SK-N-SH (cell line): Measurements from ENCODE around the gene TTC39A. TPM values are rescaled to one million over a fixed set of nuclear protein-coding genes. Genes with fewer than 3 reads are reported as not detected.

ENCODE experiments used
- CTCF ChIA-PET: fragments of 300-600, 350-600 bp; formaldehyde crosslinking; extraction: SDS; loops from one replicate; lab custom pipeline; 2021; lab: Yijun Ruan, JAX
- POLR2A ChIA-PET: fragments of 350-600 bp; sonication (Branson Sonifier 250); formaldehyde crosslinking; extraction: SDS; loops from one replicate; lab custom pipeline; 2020; ENCODE audit warnings: antibody characterized with exemption, inconsistent platforms; lab: Yijun Ruan, JAX
- DNase-seq: peaks from one replicate; pipeline ENCODE4 v3.0.0; 2012
- H2AFZ ChIP-seq: fragments of 200-600 bp; sonication (generic); 2 replicates; pipeline ENCODE4 v1.8.1; 2016; ENCODE audit warnings: antibody characterized with exemption, mild to moderate bottlenecking, low read depth
- H3F3A ChIP-seq: fragments of 200-600 bp; sonication (generic); replicated peaks from 2 replicates; pipeline ENCODE3; 2016; ENCODE audit warnings: antibody characterized with exemption, mild to moderate bottlenecking; ENCODE audit not compliant: insufficient read depth
- H3K27ac ChIP-seq, 2 experiments: fragments of 200-500 bp in 1 of 2; fragments of 200-600 bp in 1 of 2; sonication (Bioruptor generic) in 1 of 2; sonication (generic), shearing (Covaris generic) in 1 of 2; 2 replicates each; pipeline versions ENCODE4 v1.5.1 to v1.6.1; 2014 to 2016; ENCODE audit warnings: low read depth in 2 of 2, inconsistent platforms in 1 of 2, low read length in 1 of 2, mild to moderate bottlenecking in 1 of 2, mixed read lengths in 1 of 2
- H3K27me3 ChIP-seq: fragments of 200-600 bp; sonication (generic), shearing (Covaris generic); 2 replicates; pipeline ENCODE4 v1.6.1; 2016; ENCODE audit warnings: mixed run types; ENCODE audit not compliant: insufficient read depth
- H3K36me3 ChIP-seq, 2 experiments: fragments of 200-500 bp in 1 of 2; fragments of 200-600 bp in 1 of 2; sonication (Bioruptor generic) in 1 of 2; sonication (generic) in 1 of 2; replicated peaks in 1 of 2; 2 replicates each; pipeline versions ENCODE3 to v1.5.1; 2014 to 2016; ENCODE audit warnings: low read length in 1 of 2, mild to moderate bottlenecking in 1 of 2; ENCODE audit not compliant: insufficient read depth in 2 of 2, control insufficient read depth in 1 of 2
- H3K4me1 ChIP-seq, 2 experiments: fragments of 200-500 bp in 1 of 2; fragments of 200-600 bp in 1 of 2; sonication (Bioruptor generic) in 1 of 2; sonication (generic), shearing (Covaris generic) in 1 of 2; 2 replicates each; pipeline versions ENCODE4 v1.5.1 to v1.6.1; 2014 to 2016; ENCODE audit warnings: low read depth in 1 of 2, low read length in 1 of 2, mixed run types in 1 of 2; ENCODE audit not compliant: insufficient read depth in 2 of 2, control insufficient read depth in 1 of 2
- H3K4me2 ChIP-seq: fragments of 200-600 bp; sonication (generic), shearing (Covaris generic); 2 replicates; pipeline ENCODE4 v1.6.1; 2017; ENCODE audit warnings: mixed run types
- H3K4me3 ChIP-seq, 2 experiments: fragments of 200-500 bp in 1 of 2; fragments of 200-600 bp in 1 of 2; sonication (Bioruptor generic) in 1 of 2; sonication (generic), shearing (Covaris generic) in 1 of 2; 2 replicates each; pipeline versions ENCODE4 v1.5.1 to v1.8.1; 2014 to 2016; ENCODE audit warnings: low read depth in 2 of 2, inconsistent platforms in 1 of 2, low read length in 1 of 2, mild to moderate bottlenecking in 1 of 2, mixed read lengths in 1 of 2, moderate library complexity in 1 of 2
- H3K79me2 ChIP-seq: fragments of 200-600 bp; sonication (generic); 2 replicates; pipeline ENCODE4 v1.8.1; 2017; ENCODE audit warnings: mild to moderate bottlenecking; ENCODE audit not compliant: insufficient read depth
- H3K9ac ChIP-seq: fragments of 200-600 bp; sonication (generic); 2 replicates; pipeline ENCODE4 v1.6.1; 2017; ENCODE audit warnings: mixed run types
- H3K9me2 ChIP-seq: fragments of 200-600 bp; sonication (generic); 2 replicates; pipeline ENCODE4 v1.6.1; 2017; ENCODE audit warnings: mixed run types
- H3K9me3 ChIP-seq: fragments of 200-600 bp; sonication (generic); 2 replicates; pipeline ENCODE4 v1.6.1; 2017; ENCODE audit warnings: mixed run types, mild to moderate bottlenecking, moderate library complexity
- H4K20me1 ChIP-seq: fragments of 200-600 bp; sonication (generic); 2 replicates; pipeline ENCODE4 v1.6.1; 2017; ENCODE audit warnings: mild to moderate bottlenecking, mixed run types; ENCODE audit not compliant: insufficient read depth
- ELF1 ChIP-seq: IDR thresholded peaks from 2 replicates; pipeline ENCODE4 v1.4.0; 2012
- FOSL2 ChIP-seq: IDR thresholded peaks from 2 replicates; pipeline ENCODE4 v1.4.0; 2012; ENCODE audit warnings: low read depth, mild to moderate bottlenecking, moderate library complexity, borderline replicate concordance
- FOXM1 ChIP-seq: IDR thresholded peaks from 2 replicates; pipeline ENCODE4 v1.4.0; 2012; ENCODE audit warnings: low read depth, mild to moderate bottlenecking
- MEF2A ChIP-seq: IDR thresholded peaks from 2 replicates; pipeline ENCODE4 v1.4.0; 2012; ENCODE audit warnings: low read depth, borderline replicate concordance
- NRF1 ChIP-seq: IDR thresholded peaks from 2 replicates; pipeline ENCODE4 v1.6.1; 2012; ENCODE audit warnings: low read depth, mild to moderate bottlenecking, low read length
- RFX5 ChIP-seq: IDR thresholded peaks from 2 replicates; pipeline ENCODE4 v1.6.1; 2012; ENCODE audit warnings: mild to moderate bottlenecking, improper control_type of control experiment, low read length
- RXRA ChIP-seq: IDR thresholded peaks from 2 replicates; pipeline ENCODE4 v1.4.0; 2012; ENCODE audit warnings: low read depth, mild to moderate bottlenecking, borderline replicate concordance
- SIN3A ChIP-seq: IDR thresholded peaks from 2 replicates; pipeline ENCODE4 v1.6.1; 2012; ENCODE audit warnings: low read depth, mild to moderate bottlenecking, low read length, moderate library complexity, borderline replicate concordance
- SMC3 ChIP-seq: IDR thresholded peaks from 2 replicates; pipeline ENCODE4 v1.6.1; 2012; ENCODE audit warnings: low read depth, low read length, improper control_type of control experiment
- WGBS: methylation state at CpG from one replicate; pipeline ENCODE4 v1.1.6; 2017; ENCODE audit warnings: low lambda C conversion rate; 5-methylcytosine and 5-hydroxymethylcytosine counted together
- polyA plus RNA-seq, 3 experiments: library from polyadenylated mRNA; depleted of rRNA; stranded (reverse); fragments of >200 nt; gene quantifications; 2 replicates each; pipeline ENCODE4 v1.2.3, GENCODE V29; 2012
- TF ChIP-seq, protein P1 (sequence below): fragments of 200-600 bp; sonication (generic); IDR thresholded peaks from 2 replicates; pipeline ENCODE4 v1.6.1; 2017; ENCODE audit warnings: antibody characterized with exemption, mild to moderate bottlenecking, moderate library complexity
- TF ChIP-seq, protein P2 (sequence below): fragments of 150-350 bp; IDR thresholded peaks from 2 replicates; pipeline ENCODE4 v1.6.1; 2017; ENCODE audit warnings: antibody characterized with exemption, low read length, low read depth, borderline replicate concordance
- TF ChIP-seq, protein P3 (sequence below): IDR thresholded peaks from 2 replicates; pipeline ENCODE4 v1.6.1; 2012; ENCODE audit warnings: mild to moderate bottlenecking, low read depth, low read length, moderate library complexity

The TTC39A gene
- polyA plus RNA-seq, 1 of the 3 experiments (the other 2 are of a cell fraction) = 0.97 TPM

DNA sequence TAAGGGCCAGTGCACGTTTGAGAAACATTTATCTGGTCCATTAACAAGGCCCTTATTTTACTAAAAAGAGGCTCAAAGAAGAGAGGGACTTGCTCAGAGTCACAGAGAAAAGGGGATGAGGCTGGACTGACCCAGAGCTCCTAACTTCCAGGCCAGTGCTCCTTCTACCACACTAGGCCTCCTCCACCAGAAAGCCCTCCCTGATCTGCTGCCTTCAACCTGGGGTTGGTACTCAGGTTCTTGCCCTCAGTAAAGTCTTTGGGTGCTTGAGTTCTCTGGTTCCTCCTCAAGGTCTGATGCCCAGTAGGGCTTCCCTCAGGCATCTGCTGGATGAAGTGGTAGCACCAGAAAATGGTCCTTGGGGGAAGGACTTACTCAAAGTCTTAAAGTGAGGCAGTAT, 26.0 kb downstream of the TTC39A start:
- peak overlapping the region in 1 of 2 experiments; percentile 40; a peak in 2 of 4 replicates for H3K27ac ChIP-seq
- H3K36me3 ChIP-seq = no peaks in the 10 kb centered on the region
- CTCF ChIA-PET = interaction anchor here (2.4 kb wide), 1 partner anchor 8 kb away, joined by 23 read pairs; no protein-coding TSS in a partner anchor
- H2AFZ ChIP-seq = no peak overlapping the region
- H3K9me3 ChIP-seq = no peaks in the 10 kb centered on the region
- H3K9ac ChIP-seq = no peak overlapping the region
- H3K4me2 ChIP-seq = no peak overlapping the region
- WGBS = 23% methylated on average over 1 of the region's 1 CpG
- DNase-seq = no peak
- no peaks in the 10 kb centered on the region for H4K20me1 ChIP-seq
- H3F3A ChIP-seq = peaks cover 7% of the 10 kb centered on the region
- no peak overlapping the region for H3K4me3 ChIP-seq
- H3K9me2 ChIP-seq = no peaks in the 10 kb centered on the region
- peaks cover 0 to 3% of the 10 kb centered on the region in 2 experiments; a peak in 1 of 4 replicates for H3K4me1 ChIP-seq
- no peaks in the 10 kb centered on the region for H3K27me3 ChIP-seq
- TF ChIP-seq, protein P1, sequence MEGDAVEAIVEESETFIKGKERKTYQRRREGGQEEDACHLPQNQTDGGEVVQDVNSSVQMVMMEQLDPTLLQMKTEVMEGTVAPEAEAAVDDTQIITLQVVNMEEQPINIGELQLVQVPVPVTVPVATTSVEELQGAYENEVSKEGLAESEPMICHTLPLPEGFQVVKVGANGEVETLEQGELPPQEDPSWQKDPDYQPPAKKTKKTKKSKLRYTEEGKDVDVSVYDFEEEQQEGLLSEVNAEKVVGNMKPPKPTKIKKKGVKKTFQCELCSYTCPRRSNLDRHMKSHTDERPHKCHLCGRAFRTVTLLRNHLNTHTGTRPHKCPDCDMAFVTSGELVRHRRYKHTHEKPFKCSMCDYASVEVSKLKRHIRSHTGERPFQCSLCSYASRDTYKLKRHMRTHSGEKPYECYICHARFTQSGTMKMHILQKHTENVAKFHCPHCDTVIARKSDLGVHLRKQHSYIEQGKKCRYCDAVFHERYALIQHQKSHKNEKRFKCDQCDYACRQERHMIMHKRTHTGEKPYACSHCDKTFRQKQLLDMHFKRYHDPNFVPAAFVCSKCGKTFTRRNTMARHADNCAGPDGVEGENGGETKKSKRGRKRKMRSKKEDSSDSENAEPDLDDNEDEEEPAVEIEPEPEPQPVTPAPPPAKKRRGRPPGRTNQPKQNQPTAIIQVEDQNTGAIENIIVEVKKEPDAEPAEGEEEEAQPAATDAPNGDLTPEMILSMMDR = no peak
- no peak for TF ChIP-seq FOSL2
- no peak for TF ChIP-seq SIN3A
- TF ChIP-seq NRF1 = no peak
- TF ChIP-seq RFX5 = no peak
- TF ChIP-seq MEF2A = no peak
- TF ChIP-seq, protein P2, sequence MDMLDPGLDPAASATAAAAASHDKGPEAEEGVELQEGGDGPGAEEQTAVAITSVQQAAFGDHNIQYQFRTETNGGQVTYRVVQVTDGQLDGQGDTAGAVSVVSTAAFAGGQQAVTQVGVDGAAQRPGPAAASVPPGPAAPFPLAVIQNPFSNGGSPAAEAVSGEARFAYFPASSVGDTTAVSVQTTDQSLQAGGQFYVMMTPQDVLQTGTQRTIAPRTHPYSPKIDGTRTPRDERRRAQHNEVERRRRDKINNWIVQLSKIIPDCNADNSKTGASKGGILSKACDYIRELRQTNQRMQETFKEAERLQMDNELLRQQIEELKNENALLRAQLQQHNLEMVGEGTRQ = no peak
- no peak for TF ChIP-seq FOXM1
- TF ChIP-seq, protein P3, sequence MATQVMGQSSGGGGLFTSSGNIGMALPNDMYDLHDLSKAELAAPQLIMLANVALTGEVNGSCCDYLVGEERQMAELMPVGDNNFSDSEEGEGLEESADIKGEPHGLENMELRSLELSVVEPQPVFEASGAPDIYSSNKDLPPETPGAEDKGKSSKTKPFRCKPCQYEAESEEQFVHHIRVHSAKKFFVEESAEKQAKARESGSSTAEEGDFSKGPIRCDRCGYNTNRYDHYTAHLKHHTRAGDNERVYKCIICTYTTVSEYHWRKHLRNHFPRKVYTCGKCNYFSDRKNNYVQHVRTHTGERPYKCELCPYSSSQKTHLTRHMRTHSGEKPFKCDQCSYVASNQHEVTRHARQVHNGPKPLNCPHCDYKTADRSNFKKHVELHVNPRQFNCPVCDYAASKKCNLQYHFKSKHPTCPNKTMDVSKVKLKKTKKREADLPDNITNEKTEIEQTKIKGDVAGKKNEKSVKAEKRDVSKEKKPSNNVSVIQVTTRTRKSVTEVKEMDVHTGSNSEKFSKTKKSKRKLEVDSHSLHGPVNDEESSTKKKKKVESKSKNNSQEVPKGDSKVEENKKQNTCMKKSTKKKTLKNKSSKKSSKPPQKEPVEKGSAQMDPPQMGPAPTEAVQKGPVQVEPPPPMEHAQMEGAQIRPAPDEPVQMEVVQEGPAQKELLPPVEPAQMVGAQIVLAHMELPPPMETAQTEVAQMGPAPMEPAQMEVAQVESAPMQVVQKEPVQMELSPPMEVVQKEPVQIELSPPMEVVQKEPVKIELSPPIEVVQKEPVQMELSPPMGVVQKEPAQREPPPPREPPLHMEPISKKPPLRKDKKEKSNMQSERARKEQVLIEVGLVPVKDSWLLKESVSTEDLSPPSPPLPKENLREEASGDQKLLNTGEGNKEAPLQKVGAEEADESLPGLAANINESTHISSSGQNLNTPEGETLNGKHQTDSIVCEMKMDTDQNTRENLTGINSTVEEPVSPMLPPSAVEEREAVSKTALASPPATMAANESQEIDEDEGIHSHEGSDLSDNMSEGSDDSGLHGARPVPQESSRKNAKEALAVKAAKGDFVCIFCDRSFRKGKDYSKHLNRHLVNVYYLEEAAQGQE = no peak
- no peak for TF ChIP-seq ELF1
- TF ChIP-seq RXRA = no peak
- TF ChIP-seq SMC3 = no peak
- TF ChIP-seq, all 33 proteins: peak for 0
- H3K79me2 ChIP-seq = no peaks in the 10 kb centered on the region
- POLR2A ChIA-PET = no interaction called here
